ENCODE data around the gene PTEN. TPM values are rescaled to one million over a fixed set of nuclear protein-coding genes. Genes with fewer than 3 reads are reported as not detected.
A peak's percentile ranks its signal among the peaks of the same experiment; 100 is the strongest.

PTEN gene
- polyA plus RNA-seq, 4 donors, result 57.5 to 84.0 (median 70.2) TPM

DNA sequence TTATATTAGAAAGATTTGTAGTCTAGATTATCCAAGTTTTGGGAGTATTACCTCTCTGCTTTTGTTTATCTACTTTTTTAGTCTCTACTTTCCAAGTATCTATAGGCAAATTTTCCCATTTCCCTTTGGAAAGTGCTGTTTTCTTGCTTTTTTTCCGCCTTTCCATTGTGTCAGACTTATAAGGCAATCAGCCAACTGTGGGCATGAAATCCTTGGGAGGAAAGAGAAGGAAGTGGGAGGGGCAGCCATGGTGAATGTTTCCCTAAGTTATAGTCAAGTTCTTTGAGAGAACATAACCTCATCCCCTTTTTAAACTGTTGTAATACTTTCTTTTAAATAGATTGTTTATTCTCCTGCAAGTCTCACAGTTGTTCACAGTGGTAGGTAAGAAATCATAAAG lies 52.6 kb downstream of the PTEN start:
- DNase-seq (ENCODE audit: low read depth in 4 of 4, low spot score in 3 of 4), result no peak

DNA sequence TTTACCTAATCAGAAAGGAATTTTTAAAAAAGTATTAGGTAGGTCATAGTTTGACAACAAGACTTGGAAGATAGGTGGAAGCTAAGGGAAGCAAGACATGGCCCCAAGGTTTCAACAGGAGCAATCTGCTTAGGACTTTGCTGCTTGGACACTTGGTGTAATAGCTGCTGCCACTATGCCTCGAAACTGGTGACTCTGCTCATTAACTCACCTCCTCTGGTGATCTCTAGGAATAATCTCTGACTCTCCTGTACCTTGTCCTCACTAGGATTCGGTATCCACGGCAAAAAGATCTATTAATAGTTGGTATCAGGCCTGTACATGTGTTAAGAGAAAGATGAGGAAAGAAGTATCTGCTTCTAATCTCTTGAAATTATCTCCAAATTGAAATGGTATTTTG lies 53.1 kb downstream of the PTEN start:
- no peak for DNase-seq (ENCODE audit: low read depth in 4 of 4, low spot score in 3 of 4)

DNA sequence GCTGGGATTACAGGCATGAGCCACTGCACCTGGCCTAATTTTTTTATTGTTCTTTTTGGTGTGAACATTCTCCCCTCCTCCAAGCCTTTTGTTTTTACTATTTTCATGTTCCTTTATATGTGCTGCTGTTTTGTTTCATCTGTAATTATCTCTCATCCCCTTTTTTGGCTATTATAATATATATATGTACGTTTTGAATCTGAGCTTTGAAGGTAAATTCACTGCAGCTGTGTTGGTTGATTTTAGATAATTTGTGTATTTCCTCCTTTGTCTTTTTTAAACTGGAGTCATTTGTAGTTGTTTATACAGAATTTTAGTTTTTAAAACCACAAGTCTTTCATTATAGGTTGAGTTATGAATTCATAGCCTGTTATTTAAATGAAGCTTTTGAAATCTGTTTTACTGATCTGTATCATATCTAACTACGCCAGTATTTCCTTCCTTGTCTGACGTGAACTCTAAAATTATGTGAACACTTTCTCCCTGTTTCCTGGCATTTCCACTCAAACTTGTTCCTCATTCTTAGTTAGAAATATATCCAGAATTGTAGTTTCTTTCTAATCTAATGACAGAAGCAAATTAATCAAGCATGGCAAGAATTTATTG lies 54.9 kb downstream of the PTEN start:
- DNase-seq (ENCODE audit: low read depth in 4 of 4, low spot score in 3 of 4), result no peak

DNA sequence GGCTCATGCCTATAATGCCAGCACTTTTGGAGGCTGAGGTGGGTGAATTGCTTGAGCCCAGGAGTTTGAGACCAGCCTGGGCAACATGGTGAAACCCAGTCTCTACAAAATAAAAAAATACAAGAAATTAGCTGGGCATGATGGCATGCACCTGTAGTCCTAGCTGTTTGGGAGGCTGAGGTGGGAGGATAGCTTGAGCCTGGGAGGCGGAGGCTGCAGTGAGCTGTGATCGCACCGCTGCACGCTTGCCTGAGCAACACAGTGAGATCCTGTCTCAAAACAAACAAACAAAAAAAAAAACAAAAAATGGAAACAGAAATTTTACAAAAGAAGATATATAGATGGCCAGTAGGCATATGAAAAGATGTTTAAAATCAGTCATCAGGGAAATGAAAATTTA lies 57.1 kb downstream of the PTEN start:
- DNase-seq (ENCODE audit: low read depth in 4 of 4, low spot score in 3 of 4), result no peak

DNA sequence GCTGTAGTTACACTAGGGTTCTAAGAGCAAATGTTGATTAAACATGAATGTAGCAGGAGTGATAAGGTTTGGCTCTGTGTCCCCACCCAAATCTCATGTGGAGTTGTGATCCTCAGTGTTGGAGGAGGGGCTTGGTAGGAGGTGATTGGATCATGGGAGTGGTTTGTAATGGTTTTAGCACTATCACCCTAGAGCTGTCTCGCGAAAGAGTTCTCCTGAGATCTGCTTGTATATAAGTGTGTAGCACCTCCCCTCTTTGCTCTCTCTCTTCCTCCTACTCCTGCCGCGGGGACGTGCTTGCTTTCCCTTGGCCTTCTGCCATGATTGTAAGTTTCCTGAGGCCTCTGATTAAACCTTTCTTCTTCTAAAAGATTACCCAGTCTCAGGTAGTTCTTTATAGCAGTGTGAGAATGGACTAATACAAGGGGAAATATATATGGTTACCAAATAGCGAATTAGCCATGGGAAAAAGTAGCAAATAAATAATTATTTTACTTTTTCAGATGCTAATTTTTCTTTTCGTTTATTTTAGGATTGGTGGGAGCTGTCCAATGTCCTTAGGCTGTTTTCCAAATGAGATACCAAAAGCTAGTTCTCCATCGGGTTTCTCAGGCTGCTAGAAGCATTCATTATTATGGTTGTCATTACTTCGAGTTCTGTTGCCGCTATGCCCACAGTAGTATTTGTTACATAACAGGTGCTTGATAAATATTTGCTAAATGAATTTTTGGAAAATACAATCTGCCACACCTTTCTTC lies 58.7 kb downstream of the PTEN start:
- DNase-seq (ENCODE audit: low read depth in 4 of 4, low spot score in 3 of 4), result no peak

DNA sequence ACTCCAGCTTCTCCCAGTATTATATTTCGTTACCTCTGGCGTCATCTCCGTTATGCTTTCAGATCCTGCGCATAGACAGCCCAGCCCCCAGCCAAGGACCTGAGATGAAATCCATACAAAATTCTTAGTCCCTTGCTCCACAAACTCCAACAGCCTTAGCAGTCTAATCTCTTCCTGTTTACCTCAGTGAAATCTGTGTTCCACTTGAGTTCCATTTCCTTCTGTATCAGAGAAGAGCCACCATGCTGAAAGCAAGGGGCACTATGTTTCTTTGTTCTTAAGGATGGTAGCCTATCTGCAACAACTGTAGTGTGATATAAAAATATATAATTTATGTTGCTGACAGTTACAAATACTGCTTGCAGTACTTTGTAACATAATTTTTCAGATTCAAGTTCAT lies 59.8 kb downstream of the PTEN start:
- no peak for DNase-seq (ENCODE audit: low read depth in 4 of 4, low spot score in 3 of 4)

DNA sequence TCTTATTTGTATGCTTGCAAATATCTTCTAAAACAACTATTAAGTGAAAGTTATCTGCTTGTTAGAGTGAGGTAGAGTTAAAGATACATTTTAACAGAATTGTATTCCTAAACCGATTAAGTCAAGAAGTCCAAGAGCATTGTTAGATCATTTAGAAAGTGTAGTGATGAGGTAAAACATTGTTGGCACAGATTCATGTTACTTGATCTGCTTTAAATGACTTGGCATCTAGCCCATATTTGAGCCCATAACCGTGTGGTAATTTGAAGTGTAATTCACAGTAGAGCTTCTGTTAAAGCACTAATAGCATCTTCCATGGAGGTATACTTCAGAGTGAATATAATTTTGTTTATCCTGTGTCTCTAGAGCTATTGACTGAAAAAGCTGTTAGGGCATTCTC lies 62.1 kb downstream of the PTEN start:
- DNase-seq (ENCODE audit: low read depth in 4 of 4, low spot score in 3 of 4), result peak in 1 of 4 donors; percentile 12

DNA sequence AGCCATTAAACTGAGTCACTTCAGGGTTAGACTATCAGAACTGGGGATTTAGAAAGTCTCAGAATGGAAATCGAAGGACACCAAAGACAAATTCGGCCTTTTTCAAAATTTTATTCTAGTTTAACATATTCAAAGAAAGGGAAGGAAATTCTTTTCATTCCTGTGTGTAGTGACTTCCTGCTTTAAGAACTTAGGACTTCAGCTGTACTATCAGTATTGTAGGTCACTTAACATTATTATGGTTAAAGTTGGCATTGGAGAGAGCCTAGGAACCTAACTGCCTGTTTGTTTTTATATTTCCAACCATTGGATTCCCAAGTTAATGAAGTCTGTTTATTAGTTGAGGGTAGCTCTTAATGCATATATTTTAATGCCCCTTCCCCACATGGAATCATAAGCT lies 63.7 kb downstream of the PTEN start:
- DNase-seq (ENCODE audit: low read depth in 4 of 4, low spot score in 3 of 4), result no peak

DNA sequence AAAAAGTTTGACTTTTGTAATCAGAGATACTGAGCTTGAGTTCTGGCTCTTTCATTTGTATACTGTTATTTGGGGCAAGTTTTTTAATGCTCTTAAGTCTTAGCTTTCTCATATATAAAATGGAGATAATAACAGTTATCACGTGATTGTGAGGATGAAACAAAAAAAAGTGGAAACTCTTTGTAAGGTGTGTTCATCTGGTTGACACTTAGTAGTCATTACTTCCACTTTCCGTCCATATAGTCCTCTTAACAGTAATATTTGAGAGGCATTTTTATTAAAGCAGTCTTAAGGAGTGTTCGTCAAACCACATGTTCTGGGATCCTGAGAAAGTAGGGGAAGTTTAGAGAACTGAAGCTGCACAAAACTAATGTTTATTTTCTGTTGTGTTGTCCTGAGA lies 65.6 kb downstream of the PTEN start:
- DNase-seq (ENCODE audit: low read depth in 4 of 4, low spot score in 3 of 4), result no peak

DNA sequence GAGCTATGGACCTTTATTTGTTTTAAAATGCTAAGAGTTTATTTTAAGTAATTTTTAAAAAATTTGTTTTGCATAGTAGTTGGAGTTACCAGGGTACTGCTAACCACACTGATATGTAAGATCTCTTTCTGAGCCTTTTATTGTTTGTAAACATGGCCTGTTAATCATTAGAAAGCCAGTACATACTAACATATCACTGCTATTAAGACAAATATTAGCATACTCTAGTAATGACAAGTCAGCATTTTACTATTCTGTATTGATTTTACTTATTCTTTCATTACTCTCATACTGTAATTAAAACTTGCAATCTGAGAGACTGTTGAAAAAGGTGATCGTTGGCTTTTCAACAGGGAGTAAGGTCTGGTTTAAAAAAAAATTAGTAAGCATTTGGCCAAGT lies 66.7 kb downstream of the PTEN start:
- DNase-seq (ENCODE audit: low read depth in 4 of 4, low spot score in 3 of 4), result no peak

DNA sequence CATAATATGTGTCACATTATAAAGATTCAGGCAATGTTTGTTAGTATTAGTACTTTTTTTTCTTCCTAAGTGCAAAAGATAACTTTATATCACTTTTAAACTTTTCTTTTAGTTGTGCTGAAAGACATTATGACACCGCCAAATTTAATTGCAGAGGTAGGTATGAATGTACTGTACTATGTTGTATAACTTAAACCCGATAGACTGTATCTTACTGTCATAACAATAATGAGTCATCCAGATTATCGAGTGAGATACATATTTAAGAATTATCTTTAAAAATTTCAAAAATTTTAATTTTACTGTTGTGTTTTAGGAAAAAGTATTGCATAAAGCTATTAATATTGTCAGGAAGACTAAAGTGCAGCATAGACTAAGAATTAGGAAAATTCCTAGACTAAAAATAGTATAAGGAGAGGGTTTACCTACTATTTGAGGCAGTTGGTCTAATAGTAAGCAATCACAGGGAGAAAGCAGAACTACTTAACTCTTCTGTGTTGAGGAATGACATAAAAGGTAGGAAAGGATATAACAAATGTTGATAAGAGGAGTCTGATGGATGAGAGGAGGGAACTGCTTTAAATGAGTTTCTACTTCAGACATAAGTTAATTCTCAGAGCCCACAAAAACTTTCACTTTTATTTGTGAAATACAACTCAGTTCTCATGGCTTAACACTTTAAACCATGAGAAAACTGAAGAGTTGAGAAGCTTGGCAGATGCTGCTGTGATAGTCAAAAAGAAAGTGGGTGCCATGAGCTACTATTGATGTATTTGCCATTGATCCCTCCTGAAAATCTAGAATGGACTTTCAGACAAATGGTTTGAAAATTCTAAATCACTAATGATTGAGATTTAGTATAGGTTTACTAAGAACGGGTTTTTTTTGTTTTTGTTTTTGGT lies 67.8 kb downstream of the PTEN start:
- no peak for DNase-seq (ENCODE audit: low read depth in 4 of 4, low spot score in 3 of 4)

DNA sequence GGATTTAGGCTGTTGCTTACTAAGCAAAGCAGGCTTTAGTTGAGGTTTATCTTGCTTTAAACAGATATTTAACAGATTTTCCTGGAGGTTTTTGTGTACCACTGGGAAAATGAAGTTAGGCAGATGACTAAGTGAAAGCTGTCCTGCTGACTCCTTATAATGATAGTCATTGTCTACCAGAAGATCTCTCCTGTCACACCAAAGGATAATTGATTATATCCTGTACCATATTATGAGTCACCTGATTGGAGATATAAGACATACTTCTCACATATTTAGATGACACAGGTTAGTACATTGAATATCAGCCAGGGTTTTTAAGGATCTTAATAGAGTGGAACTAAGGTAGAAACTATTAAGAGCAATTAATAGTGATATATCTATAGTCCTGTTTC lies 68.4 kb downstream of the PTEN start:
- no peak for DNase-seq (ENCODE audit: low read depth in 4 of 4, low spot score in 3 of 4)

DNA sequence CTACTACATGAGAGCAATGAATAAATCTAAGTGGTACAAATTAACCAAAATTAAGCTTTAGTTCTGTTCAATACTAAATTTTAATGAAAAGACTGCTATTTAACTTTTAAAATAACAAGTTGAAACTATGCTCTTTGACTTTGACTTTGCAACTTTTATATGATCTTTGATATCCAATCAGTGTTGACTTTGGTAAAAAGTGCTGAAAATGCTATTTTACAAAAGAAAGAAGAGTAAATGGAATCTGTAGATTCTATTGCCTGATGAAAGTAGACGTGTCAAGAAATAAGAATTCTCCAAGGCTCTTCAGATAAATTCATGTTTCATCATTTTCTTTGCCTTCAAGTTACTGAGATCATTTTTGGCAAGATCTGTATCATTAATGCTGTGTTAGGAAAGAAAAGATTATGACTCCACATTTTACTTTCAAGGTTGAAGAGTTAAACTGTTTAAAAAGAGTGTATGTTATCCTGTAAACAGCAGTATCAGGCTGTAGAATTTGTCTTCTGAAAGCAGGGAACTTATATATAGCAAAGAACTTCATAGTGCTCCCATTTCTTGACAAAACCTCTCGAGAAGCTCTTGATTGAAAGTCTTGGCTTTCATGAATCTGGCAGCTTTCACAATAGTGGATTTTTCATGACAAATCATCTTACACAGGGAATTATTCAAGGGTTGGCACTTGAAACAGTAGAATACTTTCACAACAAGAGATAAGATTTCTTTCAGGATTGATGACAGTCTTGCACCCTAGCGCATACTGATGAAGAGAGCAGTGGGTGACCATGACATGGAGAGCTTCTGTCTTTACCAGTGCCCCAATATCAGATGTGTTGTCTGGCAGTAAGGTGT lies 72.1 kb downstream of the PTEN start:
- DNase-seq (ENCODE audit: low read depth in 4 of 4, low spot score in 3 of 4), result no peak

DNA sequence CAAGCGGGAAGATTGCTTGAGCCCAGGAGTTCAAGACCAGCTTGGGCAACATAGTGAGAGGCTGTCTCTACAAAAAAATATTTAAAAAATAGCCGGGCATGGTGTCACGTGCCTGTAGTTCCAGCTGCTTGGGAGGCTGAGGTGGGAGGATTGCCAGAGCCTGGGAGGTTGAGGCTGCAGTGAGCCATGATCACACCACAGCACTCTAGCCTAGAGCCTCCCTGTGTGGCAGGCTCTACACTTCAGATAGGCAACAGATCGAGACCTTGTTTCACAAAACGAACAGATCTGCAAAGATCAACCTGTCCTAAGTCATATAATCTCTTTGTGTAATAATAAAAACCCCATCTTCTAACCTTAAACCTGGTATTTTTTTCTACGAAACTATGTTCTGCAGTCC lies 76.8 kb downstream of the PTEN start:
- no peak for DNase-seq (ENCODE audit: low read depth in 4 of 4, low spot score in 3 of 4)

DNA sequence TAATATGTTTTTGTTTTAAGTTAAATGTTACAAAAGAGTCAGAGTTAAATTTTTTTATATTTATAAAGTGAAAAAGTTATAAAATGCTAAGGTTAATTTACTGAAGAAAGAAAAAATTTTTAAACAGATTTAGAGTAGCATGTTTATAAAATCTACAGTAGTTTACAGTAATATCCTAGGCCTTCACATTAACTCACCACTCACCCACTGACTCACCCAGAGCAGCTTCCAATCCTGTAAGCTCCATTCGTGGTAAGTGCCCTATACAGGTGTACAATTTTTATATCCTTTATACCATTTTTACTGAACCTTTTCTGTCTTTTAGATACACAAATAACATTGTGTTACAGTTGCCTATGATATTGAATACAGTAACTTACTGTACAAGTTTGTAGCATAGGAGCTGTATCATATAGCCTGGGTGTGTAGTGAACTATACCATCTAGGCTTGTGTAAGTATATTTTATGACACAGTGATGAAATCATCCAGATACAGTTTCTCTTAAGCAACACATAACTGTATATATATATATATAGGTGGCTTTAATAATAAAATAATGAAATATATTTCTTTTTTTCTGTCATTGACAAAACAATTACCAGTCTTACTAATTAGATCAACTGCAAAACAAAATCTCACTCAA lies 79.6 kb downstream of the PTEN start:
- DNase-seq (ENCODE audit: low read depth in 4 of 4, low spot score in 3 of 4), result no peak

DNA sequence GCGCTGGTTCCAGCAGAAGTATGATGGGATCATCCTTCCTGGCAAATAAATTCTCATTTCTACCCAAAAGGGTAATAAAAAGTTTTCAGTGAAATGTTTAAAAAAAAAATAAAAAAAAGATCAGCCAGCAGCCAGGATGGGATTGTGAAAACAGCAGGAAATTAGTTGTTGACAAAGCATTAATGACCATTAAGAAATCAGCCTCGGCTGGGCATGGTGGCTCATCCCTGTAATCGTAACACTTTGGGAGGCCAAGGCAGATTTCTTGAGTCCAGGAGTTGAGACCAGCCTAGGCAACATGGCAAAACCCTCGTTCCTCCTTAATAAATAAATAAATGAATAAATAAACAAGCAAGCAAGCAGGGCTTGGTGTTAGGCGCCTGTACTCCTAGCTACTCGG lies 82.6 kb downstream of the PTEN start:
- DNase-seq (ENCODE audit: low read depth in 4 of 4, low spot score in 3 of 4), result no peak

DNA sequence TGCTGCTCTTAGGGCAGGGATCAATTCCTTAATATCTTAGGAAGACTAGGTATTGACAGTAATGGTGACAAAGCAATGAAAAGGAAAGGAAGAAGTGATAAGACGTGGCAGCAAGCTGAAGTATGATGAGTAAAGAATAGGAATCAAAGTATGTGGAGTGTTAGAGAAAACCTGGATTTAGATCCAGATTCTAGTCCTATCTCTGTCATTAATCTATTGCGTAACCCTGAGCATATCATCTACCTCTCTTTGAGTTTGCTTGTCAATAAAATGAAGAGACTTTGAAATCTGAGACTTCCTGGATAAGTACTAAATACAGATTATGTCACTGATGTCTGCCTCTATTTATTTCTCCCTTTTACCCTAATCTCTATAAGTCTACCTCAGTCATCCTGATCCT lies 89.2 kb downstream of the PTEN start:
- DNase-seq (ENCODE audit: low read depth in 4 of 4, low spot score in 3 of 4), result no peak

DNA sequence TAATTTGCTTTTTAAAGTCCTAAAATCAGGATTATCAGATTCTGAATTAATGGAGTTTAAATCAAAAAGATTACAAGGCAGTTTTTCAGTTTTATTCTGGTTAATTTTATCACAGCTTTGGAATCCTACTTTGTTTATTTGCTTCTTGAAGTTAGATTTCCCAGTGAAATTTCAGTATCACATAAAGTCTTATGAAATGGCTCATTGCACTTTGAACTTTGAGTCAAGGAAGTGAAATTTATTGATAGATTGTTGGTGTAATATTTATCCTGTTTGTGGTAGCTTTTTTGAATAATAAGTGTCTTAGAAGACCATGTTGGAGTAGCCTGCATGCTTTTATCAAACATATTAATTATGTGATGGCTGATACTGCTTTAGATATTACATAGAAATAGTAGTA lies 92.6 kb downstream of the PTEN start:
- DNase-seq (ENCODE audit: low read depth in 4 of 4, low spot score in 3 of 4), result no peak

DNA sequence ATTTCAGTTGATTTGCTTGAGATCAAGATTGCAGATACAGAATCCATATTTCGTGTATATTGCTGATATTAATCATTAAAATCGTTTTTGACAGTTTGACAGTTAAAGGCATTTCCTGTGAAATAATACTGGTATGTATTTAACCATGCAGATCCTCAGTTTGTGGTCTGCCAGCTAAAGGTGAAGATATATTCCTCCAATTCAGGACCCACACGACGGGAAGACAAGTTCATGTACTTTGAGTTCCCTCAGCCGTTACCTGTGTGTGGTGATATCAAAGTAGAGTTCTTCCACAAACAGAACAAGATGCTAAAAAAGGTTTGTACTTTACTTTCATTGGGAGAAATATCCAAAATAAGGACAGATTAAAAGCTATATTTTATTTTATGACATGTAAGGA lies 94.3 kb downstream of the PTEN start:
- no peak for DNase-seq (ENCODE audit: low read depth in 4 of 4, low spot score in 3 of 4)

DNA sequence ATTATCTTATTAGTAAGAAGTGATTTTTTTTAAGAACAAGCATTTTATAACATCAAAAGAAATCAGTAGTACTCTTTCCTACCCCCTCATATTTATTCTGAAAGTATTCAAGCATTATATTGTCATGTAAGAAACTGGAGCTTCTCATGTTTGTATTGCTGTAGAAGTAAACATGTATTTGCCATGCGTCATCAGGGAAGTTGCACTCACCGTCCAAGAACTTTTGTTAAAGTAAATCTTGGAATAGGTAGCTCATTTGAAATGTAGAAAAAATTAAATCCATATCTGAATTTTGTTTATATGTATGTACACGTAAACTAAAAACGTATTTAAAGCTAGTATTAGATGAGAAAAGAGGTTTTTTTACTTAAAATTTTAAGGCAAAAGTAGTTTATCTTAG lies 96.8 kb downstream of the PTEN start:
- DNase-seq (ENCODE audit: low read depth in 4 of 4, low spot score in 3 of 4), result no peak
